GM12878 (cell line): ENCODE results near the gene IER3. TPM values are rescaled to one million over a fixed set of nuclear protein-coding genes. Genes with fewer than 3 reads are reported as not detected.

ENCODE experiments used
- BCL3 ChIP-seq: IDR thresholded peaks from 2 replicates; pipeline ENCODE4 v1.6.1; 2011; ENCODE audit warnings: borderline replicate concordance, low read depth, mild to moderate bottlenecking, moderate library complexity, low read length; ENCODE audit not compliant: insufficient read depth, poor library complexity, severe bottlenecking
- BRCA1 ChIP-seq: IDR thresholded peaks from 2 replicates; pipeline ENCODE4 v1.6.1; 2011; ENCODE audit warnings: low read depth, low read length, improper control_type of control experiment
- E2F4 ChIP-seq: IDR thresholded peaks from 2 replicates; pipeline ENCODE4 v1.6.1; 2012; ENCODE audit warnings: low read depth, low read length, improper control_type of control experiment
- ETV6 ChIP-seq, 2 experiments: fragments of 450-650 bp in 1 of 2; IDR thresholded peaks in 1 of 2; conservative IDR thresholded peaks in 1 of 2; 2 replicates each; pipeline ENCODE4 v1.6.1; 2014; ENCODE audit warnings: antibody characterized with exemption in 1 of 2, borderline replicate concordance in 1 of 2, low read depth in 1 of 2, mild to moderate bottlenecking in 1 of 2, moderate library complexity in 1 of 2
- IKZF1 ChIP-seq: fragments of 450-650 bp; conservative IDR thresholded peaks from 2 replicates; pipeline ENCODE4 v1.6.1; 2017; ENCODE audit warnings: antibody characterized with exemption, mild to moderate bottlenecking
- KDM1A ChIP-seq: fragments of 200-600 bp; sonication (generic); IDR thresholded peaks from 2 replicates; pipeline ENCODE4 v1.6.1; 2016; ENCODE audit warnings: borderline replicate concordance
- LARP7 ChIP-seq: fragments of 450-650 bp; IDR thresholded peaks from 2 replicates; pipeline ENCODE4 v1.6.1; 2017; ENCODE audit warnings: mild to moderate bottlenecking
- MEF2A ChIP-seq: IDR thresholded peaks from 2 replicates; pipeline ENCODE4 v1.6.1; 2011; ENCODE audit warnings: low read depth, mild to moderate bottlenecking, low read length, moderate library complexity; ENCODE audit not compliant: insufficient read depth
- MYB ChIP-seq: fragments of 150-350 bp; IDR thresholded peaks from 2 replicates; pipeline ENCODE4 v1.6.1; 2014; ENCODE audit warnings: mild to moderate bottlenecking, low read depth, low read length, borderline replicate concordance
- NFIC ChIP-seq: IDR thresholded peaks from 2 replicates; pipeline ENCODE4 v1.6.1; 2012; ENCODE audit warnings: low read depth, mild to moderate bottlenecking, inconsistent platforms, low read length, moderate library complexity
- PAX5 ChIP-seq: IDR thresholded peaks from 2 replicates; pipeline ENCODE4 v1.6.1; 2011; ENCODE audit warnings: low read depth, low read length, borderline replicate concordance
- PAX8 ChIP-seq: fragments of 450-650 bp; IDR thresholded peaks from 2 replicates; pipeline ENCODE4 v1.6.1; 2017; ENCODE audit warnings: mild to moderate bottlenecking, moderate library complexity
- RELA ChIP-seq: fragments of 450-650 bp; IDR thresholded peaks from 2 replicates; pipeline ENCODE4 v1.8.0; 2014; ENCODE audit warnings: borderline replicate concordance; ENCODE audit not compliant: partially characterized antibody
- YBX1 ChIP-seq: fragments of 450-650 bp; IDR thresholded peaks from 2 replicates; pipeline ENCODE4 v1.6.1; 2016; ENCODE audit warnings: antibody characterized with exemption
- polyA plus RNA-seq, 11 experiments: library from polyadenylated mRNA; depleted of rRNA in 4 of 11; unstranded in 6 of 11; stranded (reverse) in 5 of 11; fragments of >200 nt; fragmentation: Nextera tagmentation in 4 of 11; fragmentation: Illumina TruSeq in 1 of 11; extraction: Ambion mirVana in 4 of 11; extraction: Trizol in 1 of 11; gene quantifications; 1 replicate in 1 of 11; 2 replicates in 10 of 11; pipeline versions ENCODE4 v1.2.1 to v1.2.3, GENCODE V29; 2011 to 2016; ENCODE audit warnings: inconsistent platforms in 2 of 11, missing spikeins in 2 of 11, low read depth in 1 of 11
- total RNA-seq, 4 experiments: library from RNA; depleted of rRNA in 3 of 4; stranded (reverse); fragments of >200 nt in 3 of 4; fragmentation: Illumina TruSeq in 1 of 4; extraction: Trizol in 1 of 4; gene quantifications; 2 replicates each; pipeline versions ENCODE4 v1.2.1 to v1.2.3, GENCODE V29; 2013 to 2021
- TF ChIP-seq, protein P1 (sequence below): fragments of 150-350 bp; IDR thresholded peaks from 2 replicates; pipeline ENCODE4 v1.6.1; 2014; ENCODE audit warnings: mild to moderate bottlenecking, low read depth, low read length
- TF ChIP-seq, protein P2 (sequence below): IDR thresholded peaks from 2 replicates; pipeline ENCODE4 v1.6.1; 2012; ENCODE audit warnings: mild to moderate bottlenecking, low read depth, low read length
- TF ChIP-seq, protein P3 (sequence below): IDR thresholded peaks from 2 replicates; pipeline ENCODE4 v1.6.1; 2011; ENCODE audit warnings: borderline replicate concordance, low read depth, mild to moderate bottlenecking, moderate library complexity, mixed read lengths, low read length; ENCODE audit not compliant: insufficient read depth; ENCODE audit errors: extremely low read length
- TF ChIP-seq, protein P4 (sequence below), 3 experiments: IDR thresholded peaks in 2 of 3; conservative IDR thresholded peaks in 1 of 3; 2 replicates each; pipeline ENCODE4 v1.5.1; 2011; ENCODE audit warnings: low read depth in 3 of 3, low read length in 3 of 3, mild to moderate bottlenecking in 3 of 3, control low read depth in 2 of 3, moderate library complexity in 2 of 3, inconsistent platforms in 1 of 3, mixed read lengths in 1 of 3; ENCODE audit not compliant: control insufficient read depth in 2 of 3, insufficient read depth in 1 of 3; ENCODE audit errors: extremely low read depth in 1 of 3

IER3 gene
- total and polyA plus RNA-seq, 10 of the 15 experiments (the other 5 are each of a cell fraction or from before 2014, with no cell fraction given), result 1.9 to 100 (median 32.3) TPM

- TF ChIP-seq BRCA1 (no peak), RELA (peak; percentile 54), IKZF1 (peak; percentile 81), BCL3 (peak; percentile 32), ETV6 (conservative IDR thresholded peaks at IDR 0.05 in 1 of 2, IDR thresholded peaks at IDR 0.05 in 1 of 2; ENCODE audit: borderline replicate concordance in 1 of 2, low read depth in 1 of 2) (no peak), NFIC (no peak; the same call in 1 of the 2 replicates), E2F4 (no peak), PAX8 (no peak), YBX1 (no peak), PAX5 (peak; percentile 66), MEF2A (no peak), LARP7 (no peak), MYB (no peak), KDM1A (no peak)
- TF ChIP-seq, protein P1, sequence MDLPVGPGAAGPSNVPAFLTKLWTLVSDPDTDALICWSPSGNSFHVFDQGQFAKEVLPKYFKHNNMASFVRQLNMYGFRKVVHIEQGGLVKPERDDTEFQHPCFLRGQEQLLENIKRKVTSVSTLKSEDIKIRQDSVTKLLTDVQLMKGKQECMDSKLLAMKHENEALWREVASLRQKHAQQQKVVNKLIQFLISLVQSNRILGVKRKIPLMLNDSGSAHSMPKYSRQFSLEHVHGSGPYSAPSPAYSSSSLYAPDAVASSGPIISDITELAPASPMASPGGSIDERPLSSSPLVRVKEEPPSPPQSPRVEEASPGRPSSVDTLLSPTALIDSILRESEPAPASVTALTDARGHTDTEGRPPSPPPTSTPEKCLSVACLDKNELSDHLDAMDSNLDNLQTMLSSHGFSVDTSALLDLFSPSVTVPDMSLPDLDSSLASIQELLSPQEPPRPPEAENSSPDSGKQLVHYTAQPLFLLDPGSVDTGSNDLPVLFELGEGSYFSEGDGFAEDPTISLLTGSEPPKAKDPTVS, result no peak
- TF ChIP-seq, protein P2, sequence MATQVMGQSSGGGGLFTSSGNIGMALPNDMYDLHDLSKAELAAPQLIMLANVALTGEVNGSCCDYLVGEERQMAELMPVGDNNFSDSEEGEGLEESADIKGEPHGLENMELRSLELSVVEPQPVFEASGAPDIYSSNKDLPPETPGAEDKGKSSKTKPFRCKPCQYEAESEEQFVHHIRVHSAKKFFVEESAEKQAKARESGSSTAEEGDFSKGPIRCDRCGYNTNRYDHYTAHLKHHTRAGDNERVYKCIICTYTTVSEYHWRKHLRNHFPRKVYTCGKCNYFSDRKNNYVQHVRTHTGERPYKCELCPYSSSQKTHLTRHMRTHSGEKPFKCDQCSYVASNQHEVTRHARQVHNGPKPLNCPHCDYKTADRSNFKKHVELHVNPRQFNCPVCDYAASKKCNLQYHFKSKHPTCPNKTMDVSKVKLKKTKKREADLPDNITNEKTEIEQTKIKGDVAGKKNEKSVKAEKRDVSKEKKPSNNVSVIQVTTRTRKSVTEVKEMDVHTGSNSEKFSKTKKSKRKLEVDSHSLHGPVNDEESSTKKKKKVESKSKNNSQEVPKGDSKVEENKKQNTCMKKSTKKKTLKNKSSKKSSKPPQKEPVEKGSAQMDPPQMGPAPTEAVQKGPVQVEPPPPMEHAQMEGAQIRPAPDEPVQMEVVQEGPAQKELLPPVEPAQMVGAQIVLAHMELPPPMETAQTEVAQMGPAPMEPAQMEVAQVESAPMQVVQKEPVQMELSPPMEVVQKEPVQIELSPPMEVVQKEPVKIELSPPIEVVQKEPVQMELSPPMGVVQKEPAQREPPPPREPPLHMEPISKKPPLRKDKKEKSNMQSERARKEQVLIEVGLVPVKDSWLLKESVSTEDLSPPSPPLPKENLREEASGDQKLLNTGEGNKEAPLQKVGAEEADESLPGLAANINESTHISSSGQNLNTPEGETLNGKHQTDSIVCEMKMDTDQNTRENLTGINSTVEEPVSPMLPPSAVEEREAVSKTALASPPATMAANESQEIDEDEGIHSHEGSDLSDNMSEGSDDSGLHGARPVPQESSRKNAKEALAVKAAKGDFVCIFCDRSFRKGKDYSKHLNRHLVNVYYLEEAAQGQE, result peak; percentile 41; the same call in 1 of the 2 replicates
- TF ChIP-seq, protein P3, sequence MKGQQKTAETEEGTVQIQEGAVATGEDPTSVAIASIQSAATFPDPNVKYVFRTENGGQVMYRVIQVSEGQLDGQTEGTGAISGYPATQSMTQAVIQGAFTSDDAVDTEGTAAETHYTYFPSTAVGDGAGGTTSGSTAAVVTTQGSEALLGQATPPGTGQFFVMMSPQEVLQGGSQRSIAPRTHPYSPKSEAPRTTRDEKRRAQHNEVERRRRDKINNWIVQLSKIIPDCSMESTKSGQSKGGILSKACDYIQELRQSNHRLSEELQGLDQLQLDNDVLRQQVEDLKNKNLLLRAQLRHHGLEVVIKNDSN, result no peak
- TF ChIP-seq, protein P4, sequence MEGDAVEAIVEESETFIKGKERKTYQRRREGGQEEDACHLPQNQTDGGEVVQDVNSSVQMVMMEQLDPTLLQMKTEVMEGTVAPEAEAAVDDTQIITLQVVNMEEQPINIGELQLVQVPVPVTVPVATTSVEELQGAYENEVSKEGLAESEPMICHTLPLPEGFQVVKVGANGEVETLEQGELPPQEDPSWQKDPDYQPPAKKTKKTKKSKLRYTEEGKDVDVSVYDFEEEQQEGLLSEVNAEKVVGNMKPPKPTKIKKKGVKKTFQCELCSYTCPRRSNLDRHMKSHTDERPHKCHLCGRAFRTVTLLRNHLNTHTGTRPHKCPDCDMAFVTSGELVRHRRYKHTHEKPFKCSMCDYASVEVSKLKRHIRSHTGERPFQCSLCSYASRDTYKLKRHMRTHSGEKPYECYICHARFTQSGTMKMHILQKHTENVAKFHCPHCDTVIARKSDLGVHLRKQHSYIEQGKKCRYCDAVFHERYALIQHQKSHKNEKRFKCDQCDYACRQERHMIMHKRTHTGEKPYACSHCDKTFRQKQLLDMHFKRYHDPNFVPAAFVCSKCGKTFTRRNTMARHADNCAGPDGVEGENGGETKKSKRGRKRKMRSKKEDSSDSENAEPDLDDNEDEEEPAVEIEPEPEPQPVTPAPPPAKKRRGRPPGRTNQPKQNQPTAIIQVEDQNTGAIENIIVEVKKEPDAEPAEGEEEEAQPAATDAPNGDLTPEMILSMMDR (IDR thresholded peaks at IDR 0.05 in 2 of 3, conservative IDR thresholded peaks at IDR 0.05 in 1 of 3; ENCODE audit: control insufficient read depth in 2 of 3, extremely low read depth in 1 of 3, insufficient read depth in 1 of 3, low read depth in 3 of 3, low read length in 3 of 3), result peak; percentile 60 to 83 (median 73)
Observed at GRCh38 chr6:30744054-30744805, at the start of gene IER3 (continued).
